Chondrocyte (in vitro differentiated cells): Measurements from ENCODE around the gene SUGCT. TPM values are rescaled to one million over a fixed set of nuclear protein-coding genes. Genes with fewer than 3 reads are reported as not detected.

Experiments
- DNase-seq: peaks from one replicate; pipeline ENCODE4 v3.0.0; 2021; ENCODE audit warnings: mixed read lengths, low spot score
- H3K27ac Mint-ChIP-seq: one replicate; pipeline ENCODE4 v1.8.0; 2021; ENCODE audit warnings: mild to moderate bottlenecking, moderate library complexity, mixed read lengths; ENCODE audit not compliant: unreplicated experiment
- H3K27me3 Mint-ChIP-seq: 2 replicates; pipeline ENCODE4 v1.8.0; 2021; ENCODE audit warnings: low read depth, mixed read lengths
- H3K36me3 Mint-ChIP-seq: 2 replicates; pipeline ENCODE4 v1.8.0; 2021; ENCODE audit warnings: low read depth, mixed read lengths
- H3K4me1 Mint-ChIP-seq: 2 replicates; pipeline ENCODE4 v1.8.0; 2021; ENCODE audit warnings: low read depth, mild to moderate bottlenecking, mixed read lengths
- H3K4me3 Mint-ChIP-seq: one replicate; pipeline ENCODE4 v1.8.0; 2021; ENCODE audit warnings: mild to moderate bottlenecking, moderate library complexity, mixed read lengths; ENCODE audit not compliant: unreplicated experiment
- H3K9me3 Mint-ChIP-seq: 2 replicates; pipeline ENCODE4 v1.8.0; 2021; ENCODE audit warnings: low read depth, mixed read lengths
- CTCF ChIP-seq: fragments of 200-600 bp; sonication (generic); IDR thresholded peaks from 2 replicates; pipeline ENCODE4 v1.5.0; 2021; ENCODE audit warnings: antibody characterized with exemption, mild to moderate bottlenecking, moderate library complexity
- total RNA-seq: library from RNA; stranded (reverse); gene quantifications from 3 replicates; pipeline ENCODE4 v1.2.1, GENCODE V29; 2021

Gene SUGCT
- total RNA-seq, 1 donor from 2014 or later: 34.4 TPM

- H3K4me3 Mint-ChIP-seq: no peak overlapping the region
These were observed 364.9 kb downstream of the SUGCT start for GRCh38 chr7:40499718-40500117.

GRCh38 chr7:40500219-40500618 is 365.4 kb downstream of the SUGCT start:
- TF ChIP-seq CTCF: no peak
- Mint-ChIP-seq H3K9me3 (no peaks in the 10 kb centered on the region), H3K36me3 (peaks cover 2% of the 10 kb centered on the region), H3K4me3 (no peak overlapping the region), H3K27ac (peak overlapping the region; percentile 54), H3K27me3 (no peaks in the 10 kb centered on the region), H3K4me1 (peaks cover 26% of the 10 kb centered on the region)
- DNase-seq: no peak

More at GRCh38 chr7:40499718-40500117, 364.9 kb downstream of the SUGCT start:
- peaks cover 2% of the 10 kb centered on the region for H3K36me3 Mint-ChIP-seq
- H3K9me3 Mint-ChIP-seq: no peaks in the 10 kb centered on the region
- TF ChIP-seq CTCF: no peak
- H3K4me1 Mint-ChIP-seq: peaks cover 26% of the 10 kb centered on the region
- no peaks in the 10 kb centered on the region for H3K27me3 Mint-ChIP-seq
- DNase-seq: no peak
- H3K27ac Mint-ChIP-seq: peak overlapping the region; percentile 54

- H3K4me1 Mint-ChIP-seq: peaks cover 26% of the 10 kb centered on the region
These were observed 367.6 kb downstream of the SUGCT start for GRCh38 chr7:40502359-40502758.

GRCh38 chr7:40506158-40506557 is 371.4 kb downstream of the SUGCT start:
- H3K9me3 Mint-ChIP-seq: peaks cover 21% of the 10 kb centered on the region
- no peak for TF ChIP-seq CTCF
- peaks cover 14% of the 10 kb centered on the region for H3K4me1 Mint-ChIP-seq
- no peak overlapping the region for H3K4me3 Mint-ChIP-seq
- no peak overlapping the region for H3K27ac Mint-ChIP-seq
- peaks cover 20% of the 10 kb centered on the region for H3K36me3 Mint-ChIP-seq
- no peaks in the 10 kb centered on the region for H3K27me3 Mint-ChIP-seq
- no peak for DNase-seq

More at GRCh38 chr7:40502359-40502758, 367.6 kb downstream of the SUGCT start:
- TF ChIP-seq CTCF: no peak
- no peak for DNase-seq
- peaks cover 17% of the 10 kb centered on the region for H3K36me3 Mint-ChIP-seq
- no peak overlapping the region for H3K4me3 Mint-ChIP-seq
- H3K27ac Mint-ChIP-seq: no peak overlapping the region
- no peaks in the 10 kb centered on the region for H3K27me3 Mint-ChIP-seq
- peaks cover 15% of the 10 kb centered on the region for H3K9me3 Mint-ChIP-seq

- no peaks in the 10 kb centered on the region for H3K27me3 Mint-ChIP-seq
- peak; percentile 28 for TF ChIP-seq CTCF
These were observed 372.4 kb downstream of the SUGCT start for GRCh38 chr7:40507166-40507565.

More at GRCh38 chr7:40507166-40507565, 372.4 kb downstream of the SUGCT start:
- no peak overlapping the region for H3K4me3 Mint-ChIP-seq
- H3K4me1 Mint-ChIP-seq: peaks cover 14% of the 10 kb centered on the region
- peaks cover 21% of the 10 kb centered on the region for H3K9me3 Mint-ChIP-seq
- H3K27ac Mint-ChIP-seq: no peak overlapping the region
- peaks cover 20% of the 10 kb centered on the region for H3K36me3 Mint-ChIP-seq
- no peak for DNase-seq
